ENCODE measurements around the gene FAM234A. TPM values are rescaled to one million over a fixed set of nuclear protein-coding genes. Genes with fewer than 3 reads are reported as not detected.

The FAM234A gene
- total and polyA plus RNA-seq, 2 donors (not counting 3 experiments of a cell fraction or from before 2014, with no cell fraction given) = 70.4 to 89.4 TPM

DNA sequence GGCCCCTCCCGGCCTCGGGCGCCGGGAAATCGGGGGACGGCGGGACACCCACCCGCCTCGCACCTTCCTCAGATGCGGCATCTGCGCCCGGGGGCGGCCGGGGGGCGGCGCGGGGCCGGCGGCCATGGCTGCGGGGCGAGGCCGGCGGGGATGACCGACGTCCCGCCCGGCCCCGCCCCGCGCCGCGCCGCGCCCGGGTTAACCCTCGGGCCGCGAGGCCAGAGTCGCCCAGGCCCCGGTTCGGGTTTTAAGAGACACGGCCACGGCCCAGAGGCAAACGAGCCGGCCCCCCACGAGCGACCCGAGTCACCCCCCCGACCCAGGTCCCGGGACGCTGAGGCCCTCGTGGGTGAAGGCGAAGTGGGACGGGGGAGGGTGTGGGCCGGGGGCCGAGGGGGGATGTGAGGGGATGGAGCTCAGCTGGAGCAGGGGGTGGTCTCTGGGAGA is 41.2 kb downstream of the FAM234A start, which contains the start of gene RGS11:
Gene RGS11, minus strand, starts transcription at position 159 of the 447 bp plus-strand sequence. Its CDS starts 33 bp downstream, at position 126.
- H2AFZ ChIP-seq (ENCODE audit: low read depth, low read length) = peak within 1 kb of the TSS; percentile 54
- no peaks in the 10 kb centered on the region for H3K36me3 ChIP-seq (ENCODE audit: control insufficient read depth in 2 of 2, extremely low read depth in 1 of 2, insufficient read depth in 2 of 2, low read length in 2 of 2)
- H3K9me1 ChIP-seq (replicated peaks; ENCODE audit: control insufficient read depth, extremely low read depth, insufficient read depth, low read length) = no peaks in the 10 kb centered on the region
- BruUV-seq (replicated peaks) = no TSS peak
- DNase-seq (ENCODE audit: low read depth, low spot score) (no peak), FAIRE-seq (no peak)
- peak within 1 kb of the TSS; percentile 17 for H3K4me2 ChIP-seq (ENCODE audit: insufficient read depth, low read length)
- peaks cover 3% of the 10 kb centered on the region for H3K4me1 ChIP-seq (ENCODE audit: control insufficient read depth, extremely low read depth, insufficient read depth, low read length)
- TF ChIP-seq GATA2 (IDR thresholded peaks at IDR 0.05; ENCODE audit: insufficient read depth, insufficient read length, low read depth, low read length) (no peak), POLR2A (IDR thresholded peaks at IDR 0.05; ENCODE audit: low read depth, low read length) (no peak), MYC (IDR thresholded peaks at IDR 0.05; ENCODE audit: low read depth, low read length) (no peak), FOS (IDR thresholded peaks at IDR 0.05; ENCODE audit: borderline replicate concordance, insufficient read depth, low read length) (no peak), EZH2 (IDR thresholded peaks at IDR 0.05; ENCODE audit: borderline replicate concordance, low read depth, low read length, severe bottlenecking) (no peak)
- TF ChIP-seq, protein P1, sequence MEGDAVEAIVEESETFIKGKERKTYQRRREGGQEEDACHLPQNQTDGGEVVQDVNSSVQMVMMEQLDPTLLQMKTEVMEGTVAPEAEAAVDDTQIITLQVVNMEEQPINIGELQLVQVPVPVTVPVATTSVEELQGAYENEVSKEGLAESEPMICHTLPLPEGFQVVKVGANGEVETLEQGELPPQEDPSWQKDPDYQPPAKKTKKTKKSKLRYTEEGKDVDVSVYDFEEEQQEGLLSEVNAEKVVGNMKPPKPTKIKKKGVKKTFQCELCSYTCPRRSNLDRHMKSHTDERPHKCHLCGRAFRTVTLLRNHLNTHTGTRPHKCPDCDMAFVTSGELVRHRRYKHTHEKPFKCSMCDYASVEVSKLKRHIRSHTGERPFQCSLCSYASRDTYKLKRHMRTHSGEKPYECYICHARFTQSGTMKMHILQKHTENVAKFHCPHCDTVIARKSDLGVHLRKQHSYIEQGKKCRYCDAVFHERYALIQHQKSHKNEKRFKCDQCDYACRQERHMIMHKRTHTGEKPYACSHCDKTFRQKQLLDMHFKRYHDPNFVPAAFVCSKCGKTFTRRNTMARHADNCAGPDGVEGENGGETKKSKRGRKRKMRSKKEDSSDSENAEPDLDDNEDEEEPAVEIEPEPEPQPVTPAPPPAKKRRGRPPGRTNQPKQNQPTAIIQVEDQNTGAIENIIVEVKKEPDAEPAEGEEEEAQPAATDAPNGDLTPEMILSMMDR (IDR thresholded peaks at IDR 0.05; ENCODE audit: extremely low read depth in 1 of 2, insufficient read depth in 1 of 2, low read depth in 1 of 2, low read length in 2 of 2) = no peak
- H3K4me3 ChIP-seq (replicated peaks in 1 of 3; ENCODE audit: insufficient read depth in 1 of 3, low read depth in 1 of 3, low read length in 3 of 3) = peak within 1 kb of the TSS in 1 of 3 experiments; percentile 41
- ChIA-PET POLR2A (no interaction called here), CTCF (no interaction called here)
- no peak within 1 kb of the TSS for H3K27ac ChIP-seq (ENCODE audit: insufficient read depth, low read depth, low read length)
- no peaks in the 10 kb centered on the region for H3K79me2 ChIP-seq (ENCODE audit: control insufficient read depth, insufficient read depth, low read length)
- no peaks in the 10 kb centered on the region for H4K20me1 ChIP-seq (replicated peaks; ENCODE audit: control insufficient read depth, extremely low read depth, insufficient read depth, low read length)
- dilution Hi-C loops (cut with MboI; ENCODE audit: extremely low pct_ligation_motif_present, low sequenced_read_pairs) (no loop called here), intact Hi-C loops (cut with micrococcal nuclease) (no loop called here)
- H3K27me3 ChIP-seq (ENCODE audit: control insufficient read depth in 2 of 2, insufficient read depth in 2 of 2, low read length in 2 of 2) = peaks cover 0 to 2% of the 10 kb centered on the region in 2 experiments
- H3K9ac ChIP-seq (replicated peaks; ENCODE audit: extremely low read depth, insufficient read depth, low read length) = no peak within 1 kb of the TSS
- H3K9me3 ChIP-seq (replicated peaks; ENCODE audit: control insufficient read depth, insufficient read depth, low read length) = no peaks in the 10 kb centered on the region

Data from endothelial cell of umbilical vein (primary cell).